ENCODE measurements around the gene KCNK2.

The KCNK2 gene

DNA sequence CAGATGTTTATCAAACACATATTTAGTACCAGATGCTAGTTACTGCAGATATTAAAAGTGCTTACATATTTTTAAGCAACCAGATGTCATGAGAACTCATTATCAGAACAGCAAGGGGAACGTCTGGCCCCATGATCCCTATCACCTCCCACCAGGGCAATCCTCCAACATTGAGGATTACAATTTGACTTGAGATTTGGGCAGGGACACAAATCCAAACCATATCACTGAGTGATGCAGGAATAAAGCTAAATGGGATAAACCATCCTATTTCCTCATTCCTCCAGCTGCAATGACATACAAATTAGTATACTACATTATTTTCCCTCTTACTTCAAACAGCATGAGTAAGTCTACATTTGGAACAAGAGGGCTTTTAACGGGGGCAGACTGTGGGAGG, 3.1 kb upstream of the KCNK2 start:
- Histone ChIP-seq H3K27ac (replicated peaks) (no peak overlapping the region), H3K27me3 (ENCODE audit: insufficient read depth, poor library complexity, severe bottlenecking) (peaks cover 29% of the 10 kb centered on the region), H3K4me3 (replicated peaks; ENCODE audit: insufficient read depth, low read length) (no peak overlapping the region)
- TF ChIP-seq GABPA (IDR thresholded peaks at IDR 0.05; ENCODE audit: low read depth) (no peak), SPI1 (IDR thresholded peaks at IDR 0.05; ENCODE audit: borderline replicate concordance, low read depth) (no peak), POLR2AphosphoS5 (IDR thresholded peaks at IDR 0.05; ENCODE audit: low read depth) (no peak)
- TF ChIP-seq, protein P1, sequence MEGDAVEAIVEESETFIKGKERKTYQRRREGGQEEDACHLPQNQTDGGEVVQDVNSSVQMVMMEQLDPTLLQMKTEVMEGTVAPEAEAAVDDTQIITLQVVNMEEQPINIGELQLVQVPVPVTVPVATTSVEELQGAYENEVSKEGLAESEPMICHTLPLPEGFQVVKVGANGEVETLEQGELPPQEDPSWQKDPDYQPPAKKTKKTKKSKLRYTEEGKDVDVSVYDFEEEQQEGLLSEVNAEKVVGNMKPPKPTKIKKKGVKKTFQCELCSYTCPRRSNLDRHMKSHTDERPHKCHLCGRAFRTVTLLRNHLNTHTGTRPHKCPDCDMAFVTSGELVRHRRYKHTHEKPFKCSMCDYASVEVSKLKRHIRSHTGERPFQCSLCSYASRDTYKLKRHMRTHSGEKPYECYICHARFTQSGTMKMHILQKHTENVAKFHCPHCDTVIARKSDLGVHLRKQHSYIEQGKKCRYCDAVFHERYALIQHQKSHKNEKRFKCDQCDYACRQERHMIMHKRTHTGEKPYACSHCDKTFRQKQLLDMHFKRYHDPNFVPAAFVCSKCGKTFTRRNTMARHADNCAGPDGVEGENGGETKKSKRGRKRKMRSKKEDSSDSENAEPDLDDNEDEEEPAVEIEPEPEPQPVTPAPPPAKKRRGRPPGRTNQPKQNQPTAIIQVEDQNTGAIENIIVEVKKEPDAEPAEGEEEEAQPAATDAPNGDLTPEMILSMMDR (IDR thresholded peaks at IDR 0.05; ENCODE audit: insufficient read depth, low read length): no peak
- TF ChIP-seq, protein P2, sequence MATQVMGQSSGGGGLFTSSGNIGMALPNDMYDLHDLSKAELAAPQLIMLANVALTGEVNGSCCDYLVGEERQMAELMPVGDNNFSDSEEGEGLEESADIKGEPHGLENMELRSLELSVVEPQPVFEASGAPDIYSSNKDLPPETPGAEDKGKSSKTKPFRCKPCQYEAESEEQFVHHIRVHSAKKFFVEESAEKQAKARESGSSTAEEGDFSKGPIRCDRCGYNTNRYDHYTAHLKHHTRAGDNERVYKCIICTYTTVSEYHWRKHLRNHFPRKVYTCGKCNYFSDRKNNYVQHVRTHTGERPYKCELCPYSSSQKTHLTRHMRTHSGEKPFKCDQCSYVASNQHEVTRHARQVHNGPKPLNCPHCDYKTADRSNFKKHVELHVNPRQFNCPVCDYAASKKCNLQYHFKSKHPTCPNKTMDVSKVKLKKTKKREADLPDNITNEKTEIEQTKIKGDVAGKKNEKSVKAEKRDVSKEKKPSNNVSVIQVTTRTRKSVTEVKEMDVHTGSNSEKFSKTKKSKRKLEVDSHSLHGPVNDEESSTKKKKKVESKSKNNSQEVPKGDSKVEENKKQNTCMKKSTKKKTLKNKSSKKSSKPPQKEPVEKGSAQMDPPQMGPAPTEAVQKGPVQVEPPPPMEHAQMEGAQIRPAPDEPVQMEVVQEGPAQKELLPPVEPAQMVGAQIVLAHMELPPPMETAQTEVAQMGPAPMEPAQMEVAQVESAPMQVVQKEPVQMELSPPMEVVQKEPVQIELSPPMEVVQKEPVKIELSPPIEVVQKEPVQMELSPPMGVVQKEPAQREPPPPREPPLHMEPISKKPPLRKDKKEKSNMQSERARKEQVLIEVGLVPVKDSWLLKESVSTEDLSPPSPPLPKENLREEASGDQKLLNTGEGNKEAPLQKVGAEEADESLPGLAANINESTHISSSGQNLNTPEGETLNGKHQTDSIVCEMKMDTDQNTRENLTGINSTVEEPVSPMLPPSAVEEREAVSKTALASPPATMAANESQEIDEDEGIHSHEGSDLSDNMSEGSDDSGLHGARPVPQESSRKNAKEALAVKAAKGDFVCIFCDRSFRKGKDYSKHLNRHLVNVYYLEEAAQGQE (IDR thresholded peaks at IDR 0.05; ENCODE audit: insufficient replicate concordance, low read depth): no peak
- DNase-seq (ENCODE audit: low read depth in 1 of 2, low spot score in 1 of 2): no peak

DNA sequence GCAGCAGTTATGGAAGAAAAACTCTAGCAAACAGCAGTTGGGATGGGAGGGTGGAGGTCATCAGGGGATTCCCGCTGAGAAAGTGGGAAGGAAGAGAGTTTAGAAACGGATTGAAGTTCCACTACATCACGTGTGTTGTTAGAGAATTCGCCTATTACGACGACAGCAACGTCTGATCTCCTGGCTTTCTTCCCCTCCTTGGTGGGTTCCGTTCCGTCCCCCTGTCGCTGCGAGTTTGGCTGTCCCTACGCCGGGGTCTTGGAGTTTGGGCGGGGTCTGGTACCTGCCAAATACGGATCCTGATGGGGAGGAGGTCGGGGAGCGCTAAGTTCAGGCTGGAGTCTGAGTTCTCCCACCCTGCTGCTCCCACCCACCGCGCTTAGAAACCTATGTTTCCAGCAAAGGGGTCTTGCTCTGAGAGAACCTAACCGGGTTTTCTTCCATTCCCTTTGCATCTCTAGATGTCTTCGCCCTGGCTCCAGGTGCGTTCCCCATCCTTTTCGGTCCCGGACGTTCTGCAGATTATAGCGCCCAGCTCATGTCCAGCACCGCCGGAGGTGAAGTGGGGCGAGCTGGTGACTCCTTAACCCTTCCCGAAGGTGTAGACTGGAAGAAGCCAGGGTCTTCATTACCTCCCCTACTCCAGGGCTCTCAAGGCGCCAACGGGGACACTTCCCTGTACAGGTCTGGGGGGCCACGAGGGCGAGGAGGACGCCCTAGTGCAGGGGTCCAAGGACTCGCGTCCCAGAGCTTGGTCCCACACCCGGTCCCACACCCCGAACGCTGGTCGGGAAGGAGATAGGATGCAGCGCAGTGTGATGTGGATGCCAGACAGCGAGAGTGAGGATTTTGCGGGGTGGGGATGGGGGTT, 641 bp upstream of the KCNK2 start:
- peaks cover 38% of the 10 kb centered on the region for H3K27me3 ChIP-seq (ENCODE audit: insufficient read depth, poor library complexity, severe bottlenecking)
- DNase-seq (ENCODE audit: low read depth in 1 of 2, low spot score in 1 of 2): no peak
- TF ChIP-seq POLR2AphosphoS5 (IDR thresholded peaks at IDR 0.05; ENCODE audit: low read depth) (no peak), SPI1 (IDR thresholded peaks at IDR 0.05; ENCODE audit: borderline replicate concordance, low read depth) (no peak), GABPA (IDR thresholded peaks at IDR 0.05; ENCODE audit: low read depth) (no peak)
- TF ChIP-seq, protein P2 (IDR thresholded peaks at IDR 0.05; ENCODE audit: insufficient replicate concordance, low read depth): no peak
- TF ChIP-seq, protein P1 (IDR thresholded peaks at IDR 0.05; ENCODE audit: insufficient read depth, low read length): no peak
- no peak overlapping the region for H3K4me3 ChIP-seq (replicated peaks; ENCODE audit: insufficient read depth, low read length)
- H3K27ac ChIP-seq (replicated peaks): no peak overlapping the region

DNA sequence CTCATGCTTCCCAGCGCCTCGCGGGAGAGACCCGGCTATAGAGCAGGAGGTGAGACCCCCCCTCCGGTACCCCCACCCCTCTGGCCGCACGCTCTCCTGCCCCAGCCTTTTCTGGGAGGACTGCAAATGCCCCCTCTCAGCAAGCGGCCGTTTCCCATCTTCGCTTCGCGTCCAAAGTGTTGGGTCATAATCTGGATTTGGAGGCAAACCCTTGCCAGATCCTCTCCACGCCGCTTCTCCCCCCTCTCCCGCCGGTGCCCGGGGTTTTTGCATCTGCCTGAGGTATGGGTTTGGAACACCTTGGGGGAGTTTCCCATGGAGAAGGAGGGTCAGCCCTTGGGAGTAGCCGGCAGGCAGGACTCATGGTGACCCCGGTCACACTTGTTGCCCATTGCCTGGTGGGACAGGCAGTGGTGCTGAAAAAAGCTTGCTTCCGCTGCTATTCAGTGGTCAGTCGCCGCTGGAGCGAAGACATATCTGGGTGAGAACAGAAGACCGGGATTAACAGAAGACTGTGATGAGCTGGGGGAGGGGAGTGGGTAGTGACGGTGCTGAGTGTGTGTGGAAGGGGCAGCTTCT, 935 bp downstream of the KCNK2 start:
- no peak for DNase-seq (ENCODE audit: low read depth in 1 of 2, low spot score in 1 of 2)
- Histone ChIP-seq H3K27ac (replicated peaks) (no peak overlapping the region), H3K4me3 (replicated peaks; ENCODE audit: insufficient read depth, low read length) (no peak overlapping the region), H3K27me3 (ENCODE audit: insufficient read depth, poor library complexity, severe bottlenecking) (peaks cover 38% of the 10 kb centered on the region)
- TF ChIP-seq, protein P2 (IDR thresholded peaks at IDR 0.05; ENCODE audit: insufficient replicate concordance, low read depth): no peak
- TF ChIP-seq POLR2AphosphoS5 (IDR thresholded peaks at IDR 0.05; ENCODE audit: low read depth) (no peak), SPI1 (IDR thresholded peaks at IDR 0.05; ENCODE audit: borderline replicate concordance, low read depth) (no peak)
